ENCODE measurements around the gene HTRA3.

Gene HTRA3

DNA sequence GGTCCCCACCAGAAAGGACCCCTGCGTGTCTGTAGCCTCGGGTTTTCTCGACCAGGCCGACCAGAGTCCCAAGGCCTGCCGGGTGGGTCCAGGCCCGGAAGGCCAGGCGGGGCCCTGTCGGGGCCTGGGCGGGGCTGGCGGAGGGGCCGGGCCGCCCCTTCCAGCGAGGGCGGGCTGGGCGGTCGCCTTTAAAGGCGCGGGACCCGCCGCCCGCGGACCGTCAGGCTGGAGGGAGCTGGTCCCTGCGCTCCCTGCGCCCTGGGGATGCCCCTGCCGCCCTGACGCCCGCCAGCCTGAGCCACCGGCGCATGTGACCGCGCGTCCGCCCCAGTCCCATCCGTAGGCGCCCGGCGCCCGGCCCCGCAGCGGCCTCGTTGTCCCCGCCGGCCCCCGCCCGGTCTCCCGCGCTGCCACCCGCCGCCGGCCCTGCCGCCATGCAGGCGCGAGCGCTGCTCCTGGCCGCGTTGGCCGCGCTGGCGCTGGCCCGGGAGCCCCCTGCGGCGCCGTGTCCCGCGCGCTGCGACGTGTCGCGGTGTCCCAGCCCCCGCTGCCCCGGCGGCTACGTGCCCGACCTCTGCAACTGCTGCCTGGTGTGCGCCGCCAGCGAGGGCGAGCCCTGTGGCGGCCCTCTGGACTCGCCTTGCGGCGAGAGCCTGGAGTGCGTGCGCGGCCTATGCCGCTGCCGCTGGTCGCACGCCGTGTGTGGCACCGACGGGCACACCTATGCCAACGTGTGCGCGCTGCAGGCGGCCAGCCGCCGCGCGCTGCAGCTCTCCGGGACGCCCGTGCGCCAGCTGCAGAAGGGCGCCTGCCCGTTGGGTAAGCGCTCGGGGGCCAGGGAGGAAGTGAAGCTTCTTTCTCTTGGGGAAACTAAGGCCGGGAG is at the start of gene HTRA3:
Gene HTRA3 (plus strand): TSS at position 220 of the 883 bp plus-strand sequence. CDS start 215 bp downstream, at position 435.
- peak; percentile 37 for DNase-seq (ENCODE audit: low read depth)
- peak within 1 kb of the TSS; percentile 84 for H3K9ac ChIP-seq (ENCODE audit: low read length)
- peak within 1 kb of the TSS; percentile 80 for H3K4me3 ChIP-seq (ENCODE audit: low read length)
- no peaks in the 10 kb centered on the region for H3K27me3 ChIP-seq (replicated peaks; ENCODE audit: control insufficient read depth, insufficient read depth, low read length)
- no peaks in the 10 kb centered on the region for H3K9me3 ChIP-seq (ENCODE audit: control insufficient read depth, low read length)
- no peaks in the 10 kb centered on the region for H3K36me3 ChIP-seq (ENCODE audit: control insufficient read depth, insufficient read depth, low read length, severe bottlenecking)
- H3K4me1 ChIP-seq (ENCODE audit: control insufficient read depth, insufficient read depth, low read length) = peaks cover 54% of the 10 kb centered on the region

DNA sequence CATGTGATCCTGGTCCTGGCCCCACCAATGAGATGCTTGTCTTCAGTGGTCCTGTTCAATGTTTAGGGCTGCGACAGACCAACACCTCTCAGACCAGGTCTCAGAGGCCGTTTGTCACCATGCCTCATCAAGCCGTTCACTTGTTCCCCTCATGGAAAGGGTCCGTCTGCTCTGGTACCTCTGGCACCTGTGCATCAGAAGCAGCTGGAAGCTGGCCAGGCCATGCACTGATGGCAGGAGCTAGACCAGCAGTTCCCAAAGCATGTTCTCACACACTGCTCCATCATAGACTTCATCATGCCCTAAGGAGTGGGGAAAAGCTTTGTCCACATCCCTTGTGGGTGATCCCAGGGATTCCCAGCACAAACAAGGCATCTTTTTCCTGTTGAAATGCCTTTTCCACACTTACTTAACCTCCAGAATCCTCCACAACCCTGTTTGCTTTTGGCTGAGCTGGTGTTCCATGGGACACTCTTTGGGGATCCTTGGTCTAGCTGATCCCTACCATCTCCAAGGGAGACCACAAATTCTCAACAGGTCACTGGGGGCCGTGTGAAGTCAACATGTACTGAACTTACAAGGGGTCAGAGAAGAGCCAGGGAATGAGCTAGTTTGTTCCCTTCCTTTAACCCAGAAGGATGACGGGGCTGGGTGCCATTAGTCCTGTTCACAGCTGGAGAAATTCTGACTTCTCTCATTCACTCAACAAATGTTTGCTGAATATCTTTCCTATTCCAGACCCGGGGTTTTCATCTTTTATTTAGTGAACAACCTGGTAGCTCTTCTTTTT is 48.7 kb upstream of the HTRA3 start:
- Histone ChIP-seq H3K9me3 (ENCODE audit: control insufficient read depth, low read length) (no peaks in the 10 kb centered on the region), H3K27me3 (replicated peaks; ENCODE audit: control insufficient read depth, insufficient read depth, low read length) (no peaks in the 10 kb centered on the region), H3K36me3 (ENCODE audit: control insufficient read depth, insufficient read depth, low read length, severe bottlenecking) (no peaks in the 10 kb centered on the region), H3K4me1 (ENCODE audit: control insufficient read depth, insufficient read depth, low read length) (peaks cover 16% of the 10 kb centered on the region), H3K4me3 (ENCODE audit: low read length) (no peak overlapping the region), H3K9ac (ENCODE audit: low read length) (no peak overlapping the region)
- no peak for DNase-seq (ENCODE audit: low read depth)

DNA sequence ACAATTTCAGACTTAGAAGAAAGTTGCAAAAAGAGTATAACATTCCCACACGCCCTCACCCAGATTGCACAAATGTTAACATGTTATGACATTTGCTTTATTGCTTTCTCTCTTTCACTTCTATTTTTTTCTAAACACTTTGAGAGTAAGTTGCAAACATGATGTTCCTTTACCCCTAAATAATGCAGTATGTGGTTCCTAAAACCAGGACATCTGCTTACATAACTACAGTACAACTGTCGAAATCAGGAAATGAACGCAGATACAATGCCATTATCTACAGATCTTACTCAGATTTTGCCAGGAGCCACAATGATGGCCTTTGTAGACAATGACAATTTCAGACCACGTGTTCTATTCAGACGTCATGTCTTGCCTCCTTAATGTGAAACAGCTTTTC is 48.1 kb upstream of the HTRA3 start:
- H3K4me1 ChIP-seq (ENCODE audit: control insufficient read depth, insufficient read depth, low read length) = peaks cover 14% of the 10 kb centered on the region
- no peaks in the 10 kb centered on the region for H3K9me3 ChIP-seq (ENCODE audit: control insufficient read depth, low read length)
- H3K36me3 ChIP-seq (ENCODE audit: control insufficient read depth, insufficient read depth, low read length, severe bottlenecking) = no peaks in the 10 kb centered on the region
- H3K27me3 ChIP-seq (replicated peaks; ENCODE audit: control insufficient read depth, insufficient read depth, low read length) = peaks cover 4% of the 10 kb centered on the region
- no peak overlapping the region for H3K4me3 ChIP-seq (ENCODE audit: low read length)
- DNase-seq (ENCODE audit: low read depth) = peak; percentile 62
- H3K9ac ChIP-seq (ENCODE audit: low read length) = no peak overlapping the region

DNA sequence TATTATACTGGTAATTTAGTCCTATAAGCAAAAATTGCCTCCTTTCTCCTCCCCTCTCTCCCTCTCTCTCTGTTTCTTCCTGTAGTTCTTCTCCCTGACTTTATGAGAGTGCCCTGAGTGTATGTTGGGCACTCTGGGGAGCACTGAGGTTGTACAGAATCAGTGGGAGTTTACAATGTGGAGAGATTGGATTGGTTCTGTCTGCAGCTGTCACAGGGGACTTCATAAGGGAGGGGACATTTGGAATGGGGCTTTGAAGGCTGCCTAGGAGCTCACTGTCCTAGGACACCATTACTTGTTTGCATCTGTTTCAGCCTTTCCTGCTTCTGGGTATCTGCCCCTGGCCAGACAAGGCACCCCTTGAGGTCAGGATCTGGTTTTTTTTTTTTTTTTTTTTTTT is 47.6 kb upstream of the HTRA3 start:
- no peaks in the 10 kb centered on the region for H3K9me3 ChIP-seq (ENCODE audit: control insufficient read depth, low read length)
- H3K36me3 ChIP-seq (ENCODE audit: control insufficient read depth, insufficient read depth, low read length, severe bottlenecking) = no peaks in the 10 kb centered on the region
- H3K9ac ChIP-seq (ENCODE audit: low read length) = no peak overlapping the region
- peaks cover 14% of the 10 kb centered on the region for H3K4me1 ChIP-seq (ENCODE audit: control insufficient read depth, insufficient read depth, low read length)
- H3K27me3 ChIP-seq (replicated peaks; ENCODE audit: control insufficient read depth, insufficient read depth, low read length) = peaks cover 5% of the 10 kb centered on the region
- H3K4me3 ChIP-seq (ENCODE audit: low read length) = no peak overlapping the region
- no peak for DNase-seq (ENCODE audit: low read depth)

DNA sequence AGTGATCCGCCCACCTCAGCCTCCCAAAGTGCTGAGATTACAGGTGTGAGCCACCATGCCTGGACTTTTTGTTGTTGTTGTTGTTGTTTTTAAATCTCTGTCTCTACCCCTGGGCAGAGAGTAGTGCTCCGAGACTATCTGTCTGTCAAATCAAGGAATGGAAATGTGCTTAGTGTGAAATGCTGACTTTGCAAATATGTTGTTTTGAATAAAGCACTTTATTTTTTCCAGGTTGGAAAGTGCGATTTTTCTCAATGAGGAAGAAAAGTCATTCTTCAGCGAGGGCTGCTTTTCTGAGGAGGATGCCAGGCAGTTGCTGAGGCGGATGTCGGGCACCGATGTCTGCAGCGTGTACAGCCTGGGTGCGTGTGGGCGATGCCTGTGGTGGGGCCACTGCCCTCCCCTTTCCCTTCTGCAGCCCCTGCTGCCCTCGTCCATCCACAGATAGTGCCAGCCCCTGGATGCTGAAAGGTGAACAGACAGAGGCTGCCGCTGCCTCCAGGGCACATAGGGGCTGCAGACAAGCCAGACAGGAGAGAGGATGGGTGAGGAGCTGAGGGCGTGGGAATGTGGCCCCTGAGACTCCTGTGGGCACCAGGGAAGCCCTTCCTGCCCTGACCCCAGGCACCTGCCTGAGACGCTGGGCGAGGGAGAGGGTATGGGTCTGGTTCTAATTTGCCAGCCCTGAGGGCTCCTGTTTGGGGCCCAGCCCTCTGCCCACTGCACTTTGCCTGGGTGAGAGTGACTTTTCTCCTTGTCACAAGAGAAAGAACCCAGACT is 46.8 kb upstream of the HTRA3 start:
- no peak for DNase-seq (ENCODE audit: low read depth)
- Histone ChIP-seq H3K9ac (ENCODE audit: low read length) (no peak overlapping the region), H3K4me1 (ENCODE audit: control insufficient read depth, insufficient read depth, low read length) (peaks cover 14% of the 10 kb centered on the region), H3K4me3 (ENCODE audit: low read length) (no peak overlapping the region), H3K36me3 (ENCODE audit: control insufficient read depth, insufficient read depth, low read length, severe bottlenecking) (no peaks in the 10 kb centered on the region), H3K9me3 (ENCODE audit: control insufficient read depth, low read length) (no peaks in the 10 kb centered on the region), H3K27me3 (replicated peaks; ENCODE audit: control insufficient read depth, insufficient read depth, low read length) (peaks cover 5% of the 10 kb centered on the region)

DNA sequence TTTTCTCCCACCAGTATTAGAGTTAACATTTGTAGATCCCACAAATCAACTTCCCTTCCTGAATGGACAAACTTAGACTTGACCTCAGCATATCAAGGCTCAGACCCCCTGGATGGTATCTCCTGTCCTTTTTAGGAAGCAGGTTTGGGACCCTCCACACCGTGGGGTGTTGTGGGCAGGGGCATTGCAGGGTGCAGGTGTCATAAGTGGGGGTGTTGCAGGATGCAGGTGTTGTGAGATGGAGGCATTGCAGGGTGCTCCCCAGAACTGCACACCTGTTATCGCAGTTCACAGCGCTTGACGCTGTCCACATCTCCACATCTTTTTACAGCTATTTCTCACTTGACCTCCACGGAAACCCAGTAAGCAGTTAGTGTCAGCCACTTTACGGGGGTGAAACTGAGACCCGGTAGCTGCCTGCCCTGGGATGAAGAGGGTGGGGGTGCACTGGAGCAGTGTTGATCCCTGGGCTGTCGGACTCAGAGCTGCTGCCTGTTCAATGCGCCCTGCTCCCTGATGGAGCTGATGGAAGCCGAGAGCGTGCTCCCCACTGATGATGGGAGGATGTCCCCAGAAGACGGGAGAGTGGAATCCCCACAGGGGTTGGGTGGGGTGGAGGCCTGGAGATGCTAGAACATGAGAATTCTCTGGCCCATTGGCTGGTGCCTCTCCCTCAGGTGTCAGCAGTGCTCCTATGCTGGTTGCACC is 45.1 kb upstream of the HTRA3 start:
- Histone ChIP-seq H3K36me3 (ENCODE audit: control insufficient read depth, insufficient read depth, low read length, severe bottlenecking) (no peaks in the 10 kb centered on the region), H3K4me1 (ENCODE audit: control insufficient read depth, insufficient read depth, low read length) (peaks cover 26% of the 10 kb centered on the region), H3K4me3 (ENCODE audit: low read length) (no peak overlapping the region), H3K27me3 (replicated peaks; ENCODE audit: control insufficient read depth, insufficient read depth, low read length) (peaks cover 5% of the 10 kb centered on the region), H3K9ac (ENCODE audit: low read length) (no peak overlapping the region), H3K9me3 (ENCODE audit: control insufficient read depth, low read length) (no peaks in the 10 kb centered on the region)
- DNase-seq (ENCODE audit: low read depth) = no peak

DNA sequence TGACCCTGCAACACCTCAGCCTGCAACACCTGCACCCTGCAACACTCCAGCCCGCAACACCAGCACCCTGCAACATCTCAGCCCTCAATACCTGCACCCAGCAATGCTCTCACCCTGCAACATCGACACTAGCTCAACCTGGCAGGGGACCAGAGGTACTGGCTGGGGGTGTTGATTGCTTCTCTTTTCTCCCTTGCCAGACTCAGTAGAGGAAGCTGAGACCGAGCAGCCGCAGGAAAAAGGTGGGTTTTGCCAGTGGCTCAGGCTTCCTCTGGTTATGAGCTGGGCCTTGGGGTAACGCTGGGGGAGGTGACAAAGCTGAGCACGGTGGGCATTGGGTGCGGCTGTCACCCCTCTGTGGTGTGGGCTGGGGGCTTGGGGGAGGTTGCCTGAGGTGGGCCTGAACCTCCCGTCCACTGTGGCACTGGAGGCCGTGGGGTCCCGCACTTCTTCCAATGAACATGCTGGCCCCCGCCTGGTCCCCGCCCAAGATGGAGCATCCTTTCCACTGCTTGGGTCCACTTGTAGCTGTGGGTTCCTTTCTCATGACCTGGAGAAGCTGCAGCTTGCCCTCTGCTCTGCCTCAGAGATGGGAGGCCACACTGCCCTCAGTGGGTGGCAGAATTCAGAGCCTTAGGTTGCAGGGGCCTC is 44.5 kb upstream of the HTRA3 start:
- Histone ChIP-seq H3K27me3 (replicated peaks; ENCODE audit: control insufficient read depth, insufficient read depth, low read length) (peaks cover 5% of the 10 kb centered on the region), H3K9ac (ENCODE audit: low read length) (no peak overlapping the region), H3K36me3 (ENCODE audit: control insufficient read depth, insufficient read depth, low read length, severe bottlenecking) (no peaks in the 10 kb centered on the region), H3K4me1 (ENCODE audit: control insufficient read depth, insufficient read depth, low read length) (peaks cover 26% of the 10 kb centered on the region), H3K9me3 (ENCODE audit: control insufficient read depth, low read length) (no peaks in the 10 kb centered on the region), H3K4me3 (ENCODE audit: low read length) (no peak overlapping the region)
- no peak for DNase-seq (ENCODE audit: low read depth)

DNA sequence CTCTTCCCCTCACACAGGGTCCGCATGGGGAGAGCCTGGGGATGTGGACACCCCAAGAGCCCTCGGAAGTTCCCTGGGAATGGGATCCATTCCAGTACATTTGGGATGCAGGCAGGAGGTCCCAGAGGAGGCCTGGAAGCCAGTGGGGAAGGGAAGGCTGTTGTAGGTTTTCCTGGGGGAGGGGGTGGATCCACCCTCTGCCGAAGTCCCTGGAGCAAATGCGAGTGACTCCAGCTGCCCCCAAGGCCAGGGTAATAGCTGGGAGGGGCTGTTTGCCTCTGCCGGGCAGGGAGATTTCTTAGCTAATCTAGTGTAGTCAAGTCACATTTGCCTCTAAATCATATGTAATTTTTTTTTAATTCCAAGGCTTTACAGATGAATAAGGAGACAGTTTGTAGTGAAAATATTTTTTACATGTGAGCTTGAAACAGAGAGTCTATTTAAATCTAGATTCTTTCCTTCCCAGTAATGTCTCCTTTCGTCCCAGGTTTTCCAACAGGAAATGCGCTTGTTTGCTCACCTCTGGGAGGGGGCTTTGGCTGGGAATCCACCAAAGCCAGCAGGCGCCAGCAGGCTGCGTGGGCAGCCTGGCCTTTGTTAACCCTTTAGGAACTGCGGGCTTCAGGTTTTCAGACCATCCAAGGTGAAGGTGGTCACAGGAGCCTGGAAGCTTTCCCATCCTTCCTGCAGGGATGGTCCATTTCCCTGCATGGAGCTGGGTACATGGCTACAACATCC is 43.7 kb upstream of the HTRA3 start:
- no peak overlapping the region for H3K9ac ChIP-seq (ENCODE audit: low read length)
- peaks cover 23% of the 10 kb centered on the region for H3K4me1 ChIP-seq (ENCODE audit: control insufficient read depth, insufficient read depth, low read length)
- no peaks in the 10 kb centered on the region for H3K36me3 ChIP-seq (ENCODE audit: control insufficient read depth, insufficient read depth, low read length, severe bottlenecking)
- no peak for DNase-seq (ENCODE audit: low read depth)
- no peaks in the 10 kb centered on the region for H3K9me3 ChIP-seq (ENCODE audit: control insufficient read depth, low read length)
- no peak overlapping the region for H3K4me3 ChIP-seq (ENCODE audit: low read length)
- peaks cover 5% of the 10 kb centered on the region for H3K27me3 ChIP-seq (replicated peaks; ENCODE audit: control insufficient read depth, insufficient read depth, low read length)

DNA sequence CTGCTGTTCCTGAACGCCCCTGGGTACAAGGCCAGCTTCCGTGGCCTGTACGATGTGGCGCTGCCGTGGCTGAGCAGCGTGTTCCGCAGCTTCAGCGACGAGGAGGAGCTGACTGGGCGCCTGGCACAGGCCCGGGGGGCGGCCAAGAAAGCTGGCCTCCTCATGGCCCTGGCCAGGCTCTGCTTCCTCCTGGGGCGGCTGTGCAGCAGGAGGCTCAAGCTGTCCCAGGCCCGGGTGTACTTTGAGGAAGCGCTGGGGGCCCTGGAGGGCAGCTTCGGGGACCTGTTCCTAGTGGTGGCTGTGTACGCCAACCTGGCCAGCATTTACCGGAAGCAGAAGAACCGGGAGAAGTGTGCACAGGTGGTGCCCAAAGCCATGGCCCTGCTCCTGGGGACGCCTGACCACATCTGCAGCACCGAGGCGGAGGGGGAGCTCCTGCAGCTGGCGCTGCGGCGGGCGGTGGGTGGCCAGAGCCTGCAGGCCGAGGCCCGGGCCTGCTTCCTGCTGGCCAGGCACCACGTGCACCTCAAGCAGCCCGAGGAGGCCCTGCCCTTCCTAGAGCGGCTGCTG is 42.3 kb upstream of the HTRA3 start:
- Histone ChIP-seq H3K4me3 (ENCODE audit: low read length) (no peak overlapping the region), H3K9ac (ENCODE audit: low read length) (no peak overlapping the region), H3K27me3 (replicated peaks; ENCODE audit: control insufficient read depth, insufficient read depth, low read length) (peaks cover 5% of the 10 kb centered on the region), H3K9me3 (ENCODE audit: control insufficient read depth, low read length) (no peaks in the 10 kb centered on the region), H3K4me1 (ENCODE audit: control insufficient read depth, insufficient read depth, low read length) (peaks cover 11% of the 10 kb centered on the region), H3K36me3 (ENCODE audit: control insufficient read depth, insufficient read depth, low read length, severe bottlenecking) (no peaks in the 10 kb centered on the region)
- no peak for DNase-seq (ENCODE audit: low read depth)
